Measurements from ENCODE around the gene DMRTA2. TPM values are rescaled to one million over a fixed set of nuclear protein-coding genes. Genes with fewer than 3 reads are reported as not detected.

Gene DMRTA2
- total RNA-seq, result not detected

DNA sequence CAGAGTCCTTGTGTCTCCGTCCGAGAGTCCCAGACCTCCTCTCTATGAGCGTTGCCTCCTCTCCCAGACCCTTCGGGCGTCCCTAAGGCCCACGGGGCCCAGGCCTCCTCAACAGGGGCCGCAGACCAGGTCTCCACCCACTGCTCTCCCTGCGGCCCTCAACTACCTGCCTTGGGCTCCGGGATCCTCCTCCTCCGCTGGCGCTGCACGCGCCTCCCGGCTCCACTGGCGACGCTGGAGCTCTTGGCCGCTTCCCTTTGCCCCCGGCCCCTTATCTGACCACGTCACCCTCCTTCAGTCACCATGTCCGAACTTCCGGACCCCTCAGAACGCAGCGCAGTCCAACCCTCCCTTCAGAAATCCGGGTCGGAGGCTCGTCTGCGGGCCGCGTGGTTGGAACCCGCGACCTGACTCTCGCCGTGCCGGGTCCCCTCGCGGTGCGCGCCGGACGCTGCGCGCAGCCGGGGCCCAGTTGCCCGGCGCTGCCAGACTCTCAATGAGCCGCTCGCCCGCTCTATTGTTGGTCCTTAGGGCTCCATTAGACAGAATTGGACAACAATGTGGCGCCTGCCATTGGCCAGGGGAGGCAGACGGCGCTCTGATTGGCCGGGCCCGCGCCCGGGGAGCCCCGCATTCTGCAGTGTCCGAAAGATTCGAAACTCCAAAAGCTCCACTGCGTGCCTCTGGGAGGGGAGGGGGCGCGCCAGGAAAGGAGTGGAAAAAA lies at the start of gene DMRTA2:
Gene DMRTA2, minus strand, starts transcription at position 498 of the 724 bp plus-strand sequence. CDS start 1,907 bp downstream, outside the sequence.
- DNase-seq, result no peak

DNA sequence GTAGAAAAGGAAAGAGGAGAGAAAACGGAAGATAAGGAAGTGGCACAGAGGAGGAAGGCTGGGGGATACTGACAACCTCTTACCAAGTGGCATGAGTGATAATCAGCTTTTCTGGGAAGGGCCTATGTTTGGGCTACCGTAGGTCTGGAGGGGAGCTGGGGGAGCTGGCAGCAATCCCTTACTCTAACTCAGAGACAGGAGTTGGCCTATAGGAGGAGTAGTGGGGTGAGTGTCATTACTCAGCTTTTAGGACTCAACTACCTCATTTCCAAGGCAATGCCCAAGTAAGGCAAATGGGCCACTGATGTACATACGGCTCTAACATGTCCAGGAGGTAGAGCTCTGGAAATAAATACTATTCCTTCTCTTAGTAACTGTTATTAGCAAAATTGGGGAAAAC lies 48.7 kb upstream of the DMRTA2 start:
- no peak for DNase-seq

DNA sequence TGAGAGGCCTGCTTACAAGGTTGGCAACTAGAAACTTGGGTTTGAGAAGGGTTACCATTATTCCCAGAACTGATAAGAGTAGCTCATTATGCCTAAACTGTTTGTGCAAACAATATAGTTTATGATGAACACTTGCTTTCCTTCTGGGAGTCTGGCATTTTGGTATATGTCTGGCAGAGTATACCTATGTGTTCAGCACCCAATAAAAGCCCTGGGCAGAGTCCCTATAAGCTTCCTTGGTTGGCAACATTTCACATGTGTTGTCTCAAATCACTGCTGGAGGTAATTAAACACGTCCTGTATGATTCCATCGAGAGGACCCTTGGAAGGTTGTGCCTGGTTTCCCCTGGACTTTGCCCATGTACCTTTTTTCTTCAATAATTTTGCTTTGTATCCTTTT lies 39.7 kb upstream of the DMRTA2 start:
- DNase-seq, result no peak

DNA sequence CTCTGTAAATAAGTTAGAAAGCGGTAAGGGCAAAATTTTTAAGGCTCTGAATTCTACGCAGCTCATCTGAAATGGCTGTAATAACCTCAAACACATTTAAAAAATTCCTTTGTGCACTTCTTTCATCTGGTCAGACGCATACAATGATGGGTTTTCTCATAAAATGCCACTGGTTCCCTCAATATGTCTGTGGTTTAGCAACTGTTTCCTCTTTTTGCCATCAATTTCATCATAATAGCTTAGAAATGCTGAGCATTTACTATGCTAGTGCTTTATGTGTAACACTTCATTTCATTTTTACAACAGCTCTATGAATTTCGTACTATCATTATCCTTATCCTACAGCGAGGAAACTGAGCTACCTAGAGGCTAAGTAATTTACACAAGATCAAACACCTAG lies 35.3 kb upstream of the DMRTA2 start:
- no peak for DNase-seq

DNA sequence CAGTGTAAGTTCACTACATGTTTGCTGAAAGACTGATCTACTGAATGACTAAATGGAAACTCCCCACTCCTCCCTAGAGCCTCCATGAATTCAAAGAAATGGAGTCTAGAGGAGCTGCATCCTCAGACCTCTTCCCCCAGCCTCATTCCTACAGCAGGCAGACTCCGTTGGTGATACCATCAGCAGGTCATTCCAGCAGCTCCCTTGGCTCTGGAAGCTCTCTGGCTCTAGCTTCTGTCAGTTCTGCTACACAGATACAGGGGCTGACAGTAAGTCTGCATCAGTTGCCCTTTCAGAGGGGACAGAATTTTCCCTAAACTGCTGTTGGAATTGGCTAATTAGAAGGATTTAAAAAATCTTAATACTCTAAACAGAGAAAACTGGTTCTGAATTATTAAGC lies 31.7 kb upstream of the DMRTA2 start:
- DNase-seq, result no peak

DNA sequence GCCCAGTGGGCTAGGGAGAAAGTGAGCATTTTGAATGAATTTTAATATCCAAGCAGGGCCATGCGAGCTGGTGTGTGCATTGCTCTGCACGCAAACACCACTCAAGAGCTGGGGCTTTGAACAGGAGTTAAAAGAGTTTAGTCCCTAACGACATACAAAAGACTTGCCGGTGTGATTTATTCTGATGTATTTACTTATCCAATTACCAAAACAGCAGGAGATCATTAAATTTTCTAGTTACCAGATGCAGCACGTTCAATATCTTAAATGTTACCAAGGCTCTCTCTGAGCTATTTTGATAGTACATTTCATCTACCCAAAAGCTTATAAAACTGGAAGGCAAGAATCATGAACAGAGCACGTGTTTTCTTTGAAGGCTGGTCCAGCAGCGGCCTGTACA lies 30.0 kb upstream of the DMRTA2 start:
- no peak for DNase-seq

DNA sequence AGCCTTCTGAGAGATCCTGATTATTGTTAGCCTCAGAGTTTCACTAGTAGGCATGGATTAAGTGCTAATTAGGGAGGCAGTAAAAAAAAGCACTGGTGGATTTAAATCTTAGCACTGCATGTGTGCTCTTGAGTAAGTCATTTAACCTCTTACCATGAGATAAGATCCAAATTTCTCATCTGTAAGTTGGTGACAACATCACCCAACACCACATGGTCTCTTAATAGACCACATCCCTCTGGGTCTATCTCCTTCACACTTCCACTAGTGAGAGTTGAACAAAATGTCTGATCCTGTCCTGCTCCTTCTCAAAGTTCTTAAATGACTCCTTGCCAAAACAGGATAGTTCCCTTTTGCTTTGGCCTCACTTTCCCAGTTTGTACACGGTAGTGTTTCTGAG lies 29.5 kb upstream of the DMRTA2 start:
- no peak for DNase-seq

DNA sequence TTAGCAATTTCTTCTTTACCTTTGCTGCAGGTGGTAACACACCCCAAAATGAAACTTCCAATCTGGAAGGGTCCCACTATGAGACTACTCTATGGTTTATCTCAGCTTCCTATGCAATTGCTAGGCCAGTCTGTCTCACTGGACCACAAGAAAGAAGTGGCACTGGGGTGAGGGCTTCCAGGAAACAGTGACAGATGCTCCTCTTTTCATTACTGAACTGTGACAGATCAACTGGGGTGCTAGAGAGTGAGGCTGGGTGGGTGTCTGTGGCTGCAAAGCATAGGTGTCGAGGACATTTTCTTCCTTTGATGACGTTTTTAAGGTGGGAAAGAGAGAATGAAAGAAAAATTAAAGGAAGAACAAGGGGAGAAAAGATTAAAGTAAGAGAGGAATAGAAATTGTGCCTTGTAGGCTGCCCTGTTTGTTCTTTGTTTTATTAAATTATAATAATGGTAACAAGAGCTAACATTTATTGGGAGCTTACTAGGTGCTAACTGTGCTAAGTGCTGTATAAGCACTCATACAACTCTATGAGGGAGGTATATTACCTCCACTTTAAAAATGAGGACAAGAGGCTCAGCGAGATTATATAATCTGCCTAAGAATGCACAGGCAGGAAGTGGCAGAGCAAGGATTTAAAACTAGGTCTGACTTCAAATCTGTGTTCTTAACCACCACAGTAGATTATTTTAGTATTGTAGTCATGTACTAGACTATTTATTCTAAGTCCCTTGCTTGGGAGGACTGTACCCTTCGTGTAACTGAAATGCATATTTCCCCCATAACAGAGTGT lies 27.8 kb upstream of the DMRTA2 start:
- DNase-seq, result no peak

DNA sequence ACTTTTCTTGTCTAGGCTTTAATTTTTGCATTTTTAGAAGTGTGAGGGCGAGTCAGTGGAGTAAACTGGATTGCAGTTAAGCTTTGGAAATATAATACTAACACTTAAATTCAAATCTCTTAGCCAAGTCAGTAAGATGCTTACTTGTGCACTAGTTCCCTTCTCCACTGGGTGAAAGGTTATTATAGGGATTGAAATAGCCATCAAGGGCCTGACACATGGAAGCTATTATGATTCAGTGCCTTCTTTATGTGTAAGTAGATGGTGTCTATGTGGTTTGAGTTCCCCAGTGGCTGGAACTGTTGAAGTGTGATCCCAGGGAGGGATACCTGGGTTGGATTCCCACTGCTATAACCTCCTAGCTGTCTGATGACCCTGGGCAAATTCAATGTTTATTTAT lies 24.7 kb upstream of the DMRTA2 start:
- DNase-seq, result no peak

DNA sequence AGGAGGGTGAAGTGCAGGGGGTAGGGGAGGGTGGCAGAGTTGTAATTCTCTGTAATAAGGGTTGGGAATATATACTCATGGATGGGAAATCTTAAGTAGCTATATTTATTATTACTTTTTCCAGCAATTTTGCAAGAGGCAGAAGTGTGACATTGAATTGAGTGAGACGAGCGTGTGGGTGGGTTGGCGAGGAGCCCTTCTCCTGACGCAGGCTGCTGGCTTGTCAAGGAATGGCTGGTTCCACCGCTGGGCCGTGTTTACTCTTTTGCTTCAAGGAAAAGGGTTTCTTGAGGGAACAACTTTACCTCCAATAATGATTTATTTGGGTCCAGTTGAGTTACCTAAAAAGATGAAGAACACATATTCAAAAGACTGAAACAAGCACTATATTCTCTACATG lies 17.9 kb upstream of the DMRTA2 start:
- no peak for DNase-seq

DNA sequence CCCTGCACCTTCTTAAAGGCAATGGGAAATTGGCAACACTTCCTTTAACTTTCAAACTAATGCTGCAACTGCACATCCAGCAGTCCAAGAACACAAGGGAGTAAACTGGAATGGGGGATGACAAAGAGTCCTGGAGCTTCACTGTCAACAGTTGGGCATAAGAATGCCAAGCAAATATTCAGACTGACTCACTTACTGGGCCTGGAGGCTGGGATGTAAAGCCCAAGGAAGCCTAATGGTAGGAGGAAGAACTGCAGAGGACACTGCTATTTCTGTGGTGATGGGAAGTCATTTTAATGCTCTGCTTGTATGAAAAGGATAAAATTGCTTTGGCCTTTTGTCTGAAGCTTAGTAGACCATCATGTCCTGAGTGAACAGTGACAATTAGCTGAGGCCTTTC lies 15.7 kb upstream of the DMRTA2 start:
- DNase-seq, result no peak

DNA sequence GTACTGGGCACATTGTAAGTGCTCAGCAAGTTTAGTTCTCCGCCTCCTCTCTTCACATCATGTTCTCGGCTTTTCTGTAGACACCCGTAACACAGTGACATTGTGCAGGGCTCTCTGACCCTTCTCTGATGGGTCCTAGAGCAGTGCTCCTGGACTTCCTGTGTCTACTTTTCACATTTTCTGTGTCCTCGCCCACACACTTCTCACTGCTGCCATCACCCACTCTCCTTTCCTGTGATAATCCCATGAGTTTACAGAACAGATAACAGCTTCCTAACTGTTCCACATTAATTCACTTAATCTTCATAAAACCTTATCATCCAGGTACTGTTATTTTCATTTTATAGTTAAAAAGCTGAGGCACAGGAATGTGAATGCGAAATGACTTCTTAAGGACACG lies 13.2 kb upstream of the DMRTA2 start:
- DNase-seq, result no peak

DNA sequence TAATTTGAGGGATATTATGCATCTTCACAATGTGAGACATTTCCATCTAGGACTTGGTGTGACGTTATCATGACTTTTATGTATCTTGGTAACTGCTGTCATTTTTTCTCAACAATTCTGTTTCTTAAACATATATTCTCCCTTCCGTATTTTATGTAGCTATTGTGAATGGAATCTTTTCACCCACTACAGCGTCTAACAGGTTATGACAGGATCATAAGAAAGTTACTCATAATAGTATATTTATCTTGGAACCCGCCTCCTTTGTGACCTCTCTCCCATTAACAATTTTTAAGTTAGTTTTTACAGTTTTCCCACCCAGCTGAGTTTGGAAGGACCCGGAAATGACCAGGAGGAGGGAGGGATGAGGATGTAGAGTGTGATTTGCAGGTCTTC lies 6.8 kb upstream of the DMRTA2 start:
- DNase-seq, result no peak

DNA sequence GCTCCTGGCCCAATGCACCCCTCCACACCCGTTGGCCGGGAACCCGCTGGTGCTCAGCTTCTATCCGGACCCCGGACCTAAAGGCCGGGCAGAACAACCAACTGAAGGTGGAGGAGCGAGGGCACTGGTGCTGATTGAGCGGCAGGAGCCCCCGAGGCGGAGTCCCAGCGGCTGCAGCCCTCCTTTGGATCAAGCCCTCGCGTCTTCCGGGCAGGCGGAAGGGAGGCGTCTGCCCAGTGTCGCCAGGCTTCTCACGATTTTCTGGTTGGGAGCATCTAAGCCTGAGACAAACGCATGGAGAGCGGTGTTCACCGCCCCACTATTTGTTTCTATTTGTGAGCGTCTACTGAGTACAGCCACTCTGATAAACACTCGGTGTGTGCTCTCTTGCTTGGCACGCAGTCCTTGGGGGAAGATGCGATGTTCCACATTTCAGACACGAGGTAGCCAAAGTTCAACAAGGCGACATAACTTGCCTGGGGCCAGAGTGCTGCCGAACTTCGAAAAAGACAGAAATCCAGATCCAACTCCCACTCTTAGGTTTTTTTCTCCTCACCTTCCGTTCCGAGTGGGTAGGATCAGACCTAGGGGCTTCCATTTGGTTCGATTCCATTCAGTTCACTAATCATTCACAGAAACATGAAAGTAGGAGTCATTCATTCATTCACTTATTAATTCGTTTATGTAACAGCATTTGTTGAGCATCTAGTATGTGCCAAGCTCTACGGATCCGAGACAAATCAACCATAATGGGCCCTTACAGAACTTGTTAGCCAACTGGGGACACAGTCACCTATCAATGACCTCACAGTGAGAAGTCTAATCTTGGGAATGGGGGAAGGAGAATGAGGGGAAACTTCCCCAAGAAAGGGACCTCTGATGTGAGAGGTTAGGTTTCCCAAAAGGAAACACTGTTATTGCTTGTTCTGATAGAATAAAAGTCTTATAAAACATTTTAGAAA lies 4.9 kb upstream of the DMRTA2 start:
- DNase-seq, result no peak

DNA sequence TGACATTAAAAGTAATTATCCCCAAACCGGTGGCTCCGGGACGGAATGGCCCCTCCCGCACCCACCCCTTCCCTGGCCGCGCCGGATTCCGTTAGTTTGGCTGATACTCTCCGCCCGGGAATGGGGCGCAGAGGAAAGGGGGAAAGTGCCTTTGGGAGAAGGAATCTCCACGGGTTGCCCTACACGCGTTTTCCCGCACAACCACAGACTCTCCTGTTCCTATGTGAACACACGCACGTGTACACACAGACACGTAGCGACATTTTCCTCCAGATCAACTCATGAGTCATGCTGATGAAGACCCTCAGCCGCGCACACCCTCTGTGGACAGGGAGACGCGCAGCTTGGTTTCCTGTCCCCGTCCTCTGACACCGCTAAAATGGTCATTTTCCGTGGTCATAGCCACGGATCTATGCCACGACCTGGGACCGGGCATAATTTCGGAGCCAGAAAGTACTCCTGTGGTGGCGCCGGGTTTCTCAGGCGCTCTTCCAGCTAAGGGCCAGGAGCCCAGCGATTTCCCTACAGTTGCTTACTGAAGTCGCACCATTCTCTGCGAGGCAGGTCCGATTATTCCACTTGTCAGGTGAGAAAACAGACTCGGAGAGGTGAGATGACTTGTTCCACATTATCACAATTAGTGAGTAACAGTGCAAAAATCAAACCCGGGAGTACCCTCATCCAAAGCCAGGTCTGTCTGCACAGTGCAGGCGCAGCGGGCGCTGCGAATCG lies 4.0 kb upstream of the DMRTA2 start:
- DNase-seq, result no peak

DNA sequence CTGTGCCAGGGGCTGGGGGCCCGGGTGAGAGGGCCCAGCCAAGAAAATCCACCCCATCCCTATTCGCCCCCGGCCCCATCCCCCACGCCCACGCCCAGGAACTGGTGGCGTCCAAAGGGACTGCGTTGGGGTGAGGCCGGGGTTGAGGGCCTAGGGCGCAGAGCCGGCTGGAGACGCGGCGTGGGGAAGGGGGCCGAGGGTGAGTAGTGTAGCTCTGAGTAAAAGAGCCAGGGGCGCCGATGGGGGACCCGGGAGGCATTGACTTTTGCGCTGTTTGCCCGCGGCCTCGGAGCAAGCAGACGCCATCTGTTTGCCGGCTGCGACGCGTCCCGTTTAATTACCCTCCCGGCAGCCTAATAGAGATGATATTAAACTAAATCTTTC lies 3.5 kb upstream of the DMRTA2 start:
- DNase-seq, result no peak

DNA sequence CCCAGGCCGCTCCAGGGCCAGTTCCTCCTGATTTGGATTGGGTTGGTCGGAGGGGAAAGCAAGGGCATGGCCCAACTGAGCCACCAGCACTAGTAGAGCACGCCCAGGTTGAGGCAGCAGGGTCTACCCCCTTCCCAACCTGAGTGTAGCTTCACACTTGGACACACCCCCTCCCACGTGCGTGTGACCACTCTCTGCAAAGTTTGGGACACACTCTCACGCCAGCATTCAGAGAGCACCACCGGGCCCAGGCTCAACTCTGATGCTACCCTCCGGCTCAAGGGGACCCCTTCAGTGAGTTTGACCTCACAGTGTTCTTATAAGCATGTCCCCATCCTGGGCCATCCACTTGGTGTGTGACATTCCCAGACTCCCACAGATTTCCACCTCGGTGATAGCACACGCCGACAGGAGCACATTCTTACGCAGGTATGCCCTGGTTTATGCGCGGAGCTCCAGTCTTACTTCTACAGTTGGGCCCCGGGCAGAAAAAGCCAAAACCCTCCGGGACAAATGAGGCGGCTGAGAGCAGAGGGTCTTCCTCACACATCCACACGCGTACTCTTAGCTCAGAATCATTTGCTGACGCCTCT lies 3.0 kb upstream of the DMRTA2 start:
- DNase-seq, result no peak

DNA sequence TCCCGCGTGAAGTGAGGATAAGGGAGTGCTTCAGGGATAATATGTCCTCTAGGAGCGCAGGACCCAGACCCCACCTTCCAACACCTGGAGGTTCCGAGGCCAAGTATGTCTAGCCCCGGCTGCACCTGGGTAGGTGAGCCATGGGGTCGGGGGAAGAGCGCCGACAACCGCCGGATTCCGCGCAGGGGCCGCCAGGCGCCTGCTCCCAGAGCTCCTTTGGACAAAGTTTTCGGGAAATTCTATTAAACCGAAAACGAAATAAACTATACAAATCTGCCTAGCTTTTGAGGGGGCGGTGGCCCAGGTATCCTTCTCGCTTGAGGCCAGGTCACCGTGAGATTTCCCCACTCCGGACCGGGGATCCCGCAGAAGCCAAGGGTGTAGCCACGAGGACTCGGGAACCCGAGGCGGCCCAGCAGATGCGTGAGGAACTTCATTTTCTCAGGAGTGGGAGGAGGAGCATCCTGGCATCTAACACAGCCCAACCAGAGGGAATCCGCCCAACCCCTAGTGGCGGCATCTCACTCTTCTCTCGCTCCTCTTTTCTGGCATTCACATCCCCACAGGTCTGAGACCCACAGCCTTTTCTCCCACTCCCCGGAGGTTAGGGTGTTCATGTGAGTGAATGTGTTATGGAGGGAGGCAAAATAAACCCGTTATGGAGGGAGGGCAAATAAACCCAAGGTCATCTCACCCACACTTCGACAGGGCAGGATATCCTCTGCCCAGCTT lies 2.3 kb upstream of the DMRTA2 start:
- DNase-seq, result peak; percentile 5

DNA sequence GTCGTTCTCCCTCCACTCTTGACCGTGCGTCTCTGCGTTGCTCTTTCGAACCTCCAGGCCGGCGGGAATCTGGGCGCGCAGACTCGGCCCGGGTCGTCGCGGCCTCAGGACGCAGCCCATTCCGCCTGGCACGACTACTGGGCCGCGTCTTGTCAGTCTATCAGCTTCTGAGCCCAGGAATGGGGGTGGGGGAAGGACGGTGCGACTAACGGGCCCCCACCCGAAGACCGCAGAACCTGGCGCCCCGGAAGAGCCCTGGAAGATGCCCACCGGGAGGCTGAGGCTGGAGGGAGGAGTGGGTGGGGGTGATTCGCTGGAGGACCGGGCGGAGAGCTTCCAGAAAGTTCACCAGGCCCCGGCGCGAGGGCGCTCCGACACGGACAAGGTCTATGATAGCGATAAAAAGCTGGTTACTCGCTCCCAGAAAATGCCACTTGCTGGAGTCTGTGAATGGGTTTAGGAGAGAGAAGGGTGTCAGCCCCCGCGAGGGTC lies 1.7 kb upstream of the DMRTA2 start:
- no peak for DNase-seq

DNA sequence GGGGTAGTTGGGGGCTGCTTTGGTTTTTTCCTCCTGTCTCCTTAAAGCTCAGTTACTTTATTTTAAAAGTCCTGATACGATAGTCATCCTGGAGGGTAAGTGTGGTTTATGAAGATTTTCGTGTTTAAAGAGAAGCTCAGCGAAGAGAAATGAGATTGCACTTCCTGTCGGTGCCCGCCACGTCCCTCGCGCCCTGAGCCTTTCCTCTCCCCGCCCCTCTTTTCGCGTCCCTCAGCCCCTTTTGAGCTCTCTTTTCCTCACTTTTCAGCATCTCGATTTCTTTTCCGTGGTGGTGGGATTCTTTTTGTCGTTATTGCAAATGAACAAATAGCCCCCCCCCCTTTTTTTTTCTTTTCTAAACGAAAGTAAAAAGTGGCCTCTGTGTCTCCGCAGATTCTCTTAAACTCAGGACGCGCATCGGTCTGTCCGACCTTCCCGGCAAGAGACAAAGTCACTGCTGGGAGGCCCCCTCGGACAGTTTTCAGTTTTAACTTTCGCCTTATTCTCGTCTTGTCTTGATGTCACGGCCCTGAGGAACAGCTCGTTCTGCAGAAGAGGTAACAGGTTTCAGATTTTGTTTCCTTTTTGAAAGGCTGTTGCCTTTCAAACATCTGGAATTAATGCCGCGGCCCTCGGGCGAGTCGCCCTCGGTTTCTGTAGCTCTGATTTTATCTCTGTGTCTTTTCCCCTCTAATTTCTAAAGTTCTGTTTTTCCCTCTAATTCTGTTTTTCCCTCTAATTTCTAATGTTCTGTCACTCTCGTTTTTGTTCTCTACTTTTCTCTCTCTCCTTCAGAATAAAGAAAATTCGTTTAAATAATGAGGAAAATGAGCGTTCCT lies 1.0 kb upstream of the DMRTA2 start:
- peak; percentile 10 for DNase-seq

Measured in skin of body (tissue), 2 donors.